HG03039 (cell line): ENCODE measurements around the gene RYR3.

Experiments used
- ATAC-seq: cut with Tn5 transposase; IDR thresholded peaks from one replicate; pipeline ENCODE4 v1.9.1; 2021; ENCODE audit warnings: mild to moderate bottlenecking, moderate library complexity; ENCODE audit not compliant: unreplicated experiment

The RYR3 gene

DNA sequence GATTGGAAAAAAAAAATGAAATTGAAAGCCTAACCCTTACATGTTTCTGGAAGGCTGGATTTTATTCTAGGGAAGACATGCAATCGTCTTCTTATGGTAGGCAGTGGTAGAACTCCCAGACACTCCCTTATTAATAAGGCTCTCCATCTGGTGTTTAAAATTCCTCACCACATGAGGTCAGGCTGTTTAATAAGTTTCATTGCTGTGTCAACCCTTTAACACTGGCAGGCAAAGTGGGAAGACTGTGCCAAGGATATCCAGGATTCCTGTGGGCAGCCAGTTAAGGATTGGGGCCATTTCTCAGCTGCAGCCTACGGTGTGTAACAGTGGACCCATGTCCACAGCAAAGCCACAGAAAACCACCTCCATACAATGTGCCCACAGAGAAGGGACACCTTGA lies 432.0 kb downstream of the RYR3 start:
- no peak for ATAC-seq

DNA sequence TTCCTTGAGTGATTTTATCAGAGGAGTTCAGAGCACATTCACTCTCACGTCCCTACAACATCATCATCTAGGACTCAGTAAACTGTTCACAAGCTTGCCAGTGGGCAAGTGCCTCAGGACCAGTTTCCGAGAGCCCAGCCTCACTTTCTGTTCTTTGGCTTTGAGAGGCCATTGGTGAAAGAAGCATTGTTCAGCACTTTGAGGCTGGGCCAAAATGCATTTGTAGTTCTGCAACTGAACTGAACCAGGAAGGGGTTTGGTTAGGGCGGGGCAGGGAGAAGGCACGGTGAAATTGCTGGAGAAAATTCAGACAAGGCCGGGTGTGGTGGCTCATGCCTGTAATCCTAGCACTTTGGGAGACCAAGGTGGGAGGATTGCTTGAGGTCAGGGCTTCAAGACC lies 435.4 kb downstream of the RYR3 start:
- ATAC-seq = no peak

DNA sequence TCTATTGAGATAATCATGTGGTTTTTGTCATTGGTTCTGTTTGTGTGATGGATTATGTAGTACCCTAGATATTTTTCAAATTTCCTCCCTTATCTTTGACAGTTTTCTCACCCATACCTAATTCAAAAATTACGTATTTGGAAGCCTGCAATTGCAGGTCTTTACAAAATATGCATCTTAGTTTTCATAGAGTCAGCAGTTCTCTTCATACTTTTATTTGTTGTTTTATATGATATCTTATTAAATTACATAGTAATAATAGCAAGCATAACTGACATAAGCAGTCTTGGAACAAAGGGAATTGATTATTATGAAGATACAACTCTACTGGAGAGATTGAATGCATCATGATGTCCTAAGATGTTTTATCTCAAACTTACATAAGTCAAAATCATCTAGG lies 442.2 kb downstream of the RYR3 start:
- no peak for ATAC-seq

DNA sequence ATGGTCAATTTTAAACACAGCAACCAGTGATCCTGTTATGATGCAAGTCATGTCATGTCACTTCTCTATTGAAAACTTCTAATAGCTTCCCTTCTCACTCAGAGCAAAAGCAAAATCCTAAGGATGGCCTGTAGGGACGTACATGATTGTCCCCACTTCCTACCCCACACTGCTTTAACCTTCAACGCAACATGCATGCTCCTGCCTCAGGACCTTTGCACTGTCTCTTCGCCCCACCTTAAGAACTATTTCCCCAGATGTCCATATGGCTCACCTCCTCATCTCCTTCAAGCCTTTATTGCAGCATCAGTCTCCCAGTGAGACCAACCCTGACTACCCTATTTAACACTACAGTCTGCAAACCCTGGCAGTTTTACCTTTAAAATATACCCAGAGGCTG lies 443.5 kb downstream of the RYR3 start:
- no peak for ATAC-seq

DNA sequence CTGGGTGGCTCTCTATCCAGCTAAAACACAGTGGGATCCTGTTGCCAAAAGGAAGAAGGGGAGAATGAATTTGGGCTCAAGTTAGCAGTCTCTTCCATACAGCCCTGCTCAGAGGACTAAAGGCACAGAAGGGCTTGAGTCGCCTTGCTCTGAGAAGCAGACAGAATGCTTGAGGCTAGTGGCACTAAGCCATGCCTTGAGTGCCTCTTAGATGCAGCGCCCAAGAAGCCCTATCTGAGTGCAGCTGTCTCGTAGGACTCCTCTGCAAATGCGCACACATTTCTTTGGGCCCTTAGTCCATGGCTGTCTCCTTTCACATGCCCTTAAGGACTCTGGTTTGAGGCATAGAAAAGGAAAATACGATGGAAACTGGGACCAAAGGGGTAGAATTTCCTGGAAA lies 446.2 kb downstream of the RYR3 start:
- no peak for ATAC-seq

DNA sequence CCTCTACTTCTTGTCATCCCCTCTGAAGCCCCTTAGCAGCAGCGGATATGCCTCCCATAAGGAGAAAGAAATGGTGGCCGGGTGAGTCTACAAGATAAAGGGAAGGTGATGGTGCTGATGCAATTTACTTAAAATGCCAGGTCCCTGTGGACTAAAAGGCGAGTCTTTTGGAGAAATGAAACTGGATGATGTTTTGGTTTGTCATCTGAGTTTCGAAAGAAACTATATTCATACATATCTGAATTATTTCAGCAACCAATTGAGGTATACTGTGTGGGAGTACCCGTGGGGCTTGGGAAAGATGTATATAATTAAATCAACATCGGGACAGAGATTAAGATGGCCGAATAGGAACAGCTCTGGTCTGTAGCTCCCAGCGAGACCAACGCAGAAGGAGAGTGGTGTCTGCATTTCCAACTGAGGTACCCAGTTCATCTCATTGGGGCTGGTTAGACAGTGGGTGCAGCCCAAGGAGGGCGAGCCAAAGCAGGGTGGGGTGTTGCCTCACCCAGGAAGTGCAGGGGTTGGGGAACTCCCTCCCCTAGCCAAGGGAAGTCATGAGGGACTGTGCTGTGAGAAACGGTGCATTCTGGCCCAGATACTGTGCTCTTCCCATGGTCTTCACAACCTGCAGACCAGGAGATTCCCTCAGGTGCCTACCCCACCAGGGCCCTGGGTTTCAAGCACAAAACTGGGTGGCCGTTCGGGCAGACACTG lies 446.9 kb downstream of the RYR3 start:
- ATAC-seq = no peak

DNA sequence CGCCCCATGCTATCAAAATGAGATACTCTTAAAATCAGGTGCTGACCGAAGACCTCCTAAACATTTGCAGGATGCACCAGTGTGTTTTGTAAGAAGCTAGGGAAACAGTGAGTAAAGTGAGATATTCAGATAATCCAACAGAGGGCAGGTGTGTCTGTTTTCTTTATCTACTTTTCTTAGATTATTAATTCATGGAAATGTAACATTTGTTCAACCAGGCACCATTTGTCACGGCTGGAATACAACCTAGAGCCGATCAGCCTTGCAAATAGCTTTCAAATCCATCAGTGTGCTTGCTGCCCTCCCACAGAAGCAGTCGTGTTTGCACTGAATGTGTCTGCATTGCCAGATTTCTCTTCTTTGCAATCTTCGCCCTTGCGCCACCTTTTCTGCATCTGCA lies 455.6 kb downstream of the RYR3 start:
- ATAC-seq = no peak

DNA sequence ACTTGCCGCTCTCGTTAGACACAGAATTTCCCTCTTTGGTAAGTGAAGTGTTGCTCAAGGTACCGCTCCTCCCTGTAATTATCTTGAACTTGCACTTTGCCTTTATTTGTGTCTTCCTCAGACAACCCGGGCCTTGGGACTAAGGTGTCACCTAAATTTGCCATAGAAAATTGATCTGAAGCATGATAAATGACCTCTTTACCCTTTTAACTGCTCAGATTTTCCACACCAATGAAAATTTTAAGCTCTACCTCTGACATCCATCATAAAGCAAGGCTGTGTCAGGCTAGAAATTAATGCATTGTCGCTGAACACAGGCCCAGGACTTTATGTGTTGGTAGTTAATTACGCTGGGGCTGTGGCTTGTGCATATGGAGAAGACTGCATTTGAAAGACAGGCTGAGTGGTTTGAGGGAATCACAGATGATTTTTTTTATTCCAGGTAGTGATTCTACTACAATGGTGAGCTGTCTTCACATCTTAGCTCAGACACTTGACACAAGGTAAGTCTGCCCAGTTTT lies 458.0 kb downstream of the RYR3 start:
- no peak for ATAC-seq

DNA sequence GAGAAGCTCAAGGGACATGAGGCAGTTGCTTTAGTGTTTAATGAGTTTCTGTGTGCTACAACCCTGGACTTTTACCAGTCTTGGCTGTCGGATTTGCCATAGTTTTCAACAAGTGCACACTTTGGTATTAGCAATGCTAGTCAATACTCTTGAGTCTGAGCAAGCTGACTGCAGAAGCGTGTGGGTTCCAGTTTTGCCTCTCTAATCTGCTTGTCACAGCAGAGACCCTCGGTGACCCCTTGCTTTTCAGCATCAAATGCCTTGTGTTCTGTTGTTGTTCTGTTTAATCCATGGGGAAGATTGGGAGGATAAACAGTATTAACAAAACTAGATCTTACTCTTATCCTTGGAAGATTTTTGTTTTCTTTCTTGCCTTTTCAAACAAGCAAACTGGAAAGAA lies 463.2 kb downstream of the RYR3 start:
- no peak for ATAC-seq

DNA sequence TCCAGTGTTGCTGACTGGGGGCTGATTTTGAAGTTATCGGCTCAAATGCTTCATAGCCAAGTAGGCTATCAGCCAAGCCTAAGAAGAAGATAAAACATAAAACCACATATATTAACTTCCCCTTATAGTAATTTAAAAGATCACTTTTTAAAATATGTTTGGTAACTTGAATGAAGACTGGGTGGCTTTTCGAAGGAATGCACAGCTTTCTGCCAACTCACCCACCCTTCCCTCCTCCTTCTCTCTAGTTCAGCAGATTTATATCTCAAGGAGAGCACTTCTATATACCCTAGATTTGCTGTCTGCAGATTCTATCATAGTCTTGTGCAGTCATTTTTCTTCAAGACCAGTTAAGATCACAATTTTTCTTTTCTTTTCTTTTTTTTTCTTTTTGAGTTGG lies 468.1 kb downstream of the RYR3 start:
- ATAC-seq = no peak

DNA sequence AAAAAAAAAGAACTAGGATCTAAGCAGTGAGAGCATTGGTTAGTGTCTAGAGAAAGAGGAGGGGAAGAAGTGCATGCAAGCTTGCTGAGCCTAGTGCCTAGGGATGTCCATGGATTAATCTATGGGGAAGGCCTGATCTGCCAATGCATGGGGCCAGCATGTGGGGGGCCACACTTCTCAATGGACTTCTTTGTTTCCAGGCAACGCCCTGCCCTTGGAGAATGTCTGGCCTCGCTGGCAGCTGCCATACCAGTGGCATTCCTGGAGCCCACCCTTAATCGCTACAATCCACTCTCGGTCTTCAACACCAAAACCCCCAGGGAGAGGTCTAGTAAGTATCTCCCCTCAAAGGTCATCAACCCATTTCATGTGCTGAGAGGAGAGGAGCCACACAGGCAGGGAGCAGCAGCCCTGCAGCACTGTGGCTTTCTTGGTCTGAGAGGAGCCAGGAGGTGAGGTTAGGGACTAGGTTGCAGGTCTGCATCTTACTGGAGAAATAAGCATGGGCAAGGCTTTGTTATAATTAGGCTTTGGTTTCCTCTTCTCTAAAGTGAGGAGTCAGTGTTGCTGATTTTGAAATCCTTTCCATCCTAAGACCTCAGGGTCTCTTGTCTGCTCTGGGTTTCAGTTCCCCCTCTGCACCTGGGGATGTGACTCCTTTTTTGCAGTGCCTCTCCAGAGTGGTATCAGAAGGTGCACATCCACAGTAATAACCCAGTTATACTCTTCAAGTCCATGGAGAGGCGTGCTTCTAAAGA lies 469.4 kb downstream of the RYR3 start:
- no peak for ATAC-seq

DNA sequence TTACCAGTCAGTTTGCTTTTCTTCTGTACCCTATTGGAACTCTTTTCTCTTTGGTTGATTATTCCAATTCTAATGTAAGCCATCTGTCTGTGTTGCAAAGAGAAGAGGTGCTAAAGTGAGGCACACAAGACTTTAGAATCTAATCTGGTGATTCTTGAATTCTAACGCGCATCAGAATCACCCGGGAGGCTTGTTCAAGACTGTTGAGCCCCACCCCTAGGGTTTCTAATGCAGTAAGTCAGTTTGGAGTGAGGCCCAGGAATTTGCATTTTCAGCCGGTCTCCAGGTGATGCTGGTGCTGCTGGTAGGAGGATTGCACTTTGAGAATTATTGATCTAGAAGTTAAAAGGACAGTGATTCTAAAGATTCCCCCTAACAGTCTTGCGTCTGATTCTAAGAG lies 472.2 kb downstream of the RYR3 start:
- ATAC-seq = no peak

DNA sequence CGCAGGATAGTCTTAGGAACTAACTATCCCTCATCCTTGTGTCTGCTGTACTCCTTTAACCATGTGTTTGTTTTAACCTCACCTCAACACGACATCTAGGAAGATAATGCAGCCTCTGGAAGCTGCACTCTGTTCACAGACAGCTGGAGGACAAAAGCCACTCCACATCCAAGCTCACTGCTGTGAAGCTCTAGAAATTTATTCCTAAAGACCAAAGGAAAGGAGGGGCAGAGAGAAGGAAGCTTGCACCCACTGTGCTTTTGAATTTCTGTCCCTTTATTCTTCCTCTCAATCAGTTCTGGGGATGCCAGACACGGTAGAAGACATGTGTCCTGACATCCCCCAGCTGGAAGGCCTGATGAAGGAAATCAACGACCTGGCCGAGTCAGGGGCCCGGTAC lies 474.6 kb downstream of the RYR3 start:
- ATAC-seq = no peak

DNA sequence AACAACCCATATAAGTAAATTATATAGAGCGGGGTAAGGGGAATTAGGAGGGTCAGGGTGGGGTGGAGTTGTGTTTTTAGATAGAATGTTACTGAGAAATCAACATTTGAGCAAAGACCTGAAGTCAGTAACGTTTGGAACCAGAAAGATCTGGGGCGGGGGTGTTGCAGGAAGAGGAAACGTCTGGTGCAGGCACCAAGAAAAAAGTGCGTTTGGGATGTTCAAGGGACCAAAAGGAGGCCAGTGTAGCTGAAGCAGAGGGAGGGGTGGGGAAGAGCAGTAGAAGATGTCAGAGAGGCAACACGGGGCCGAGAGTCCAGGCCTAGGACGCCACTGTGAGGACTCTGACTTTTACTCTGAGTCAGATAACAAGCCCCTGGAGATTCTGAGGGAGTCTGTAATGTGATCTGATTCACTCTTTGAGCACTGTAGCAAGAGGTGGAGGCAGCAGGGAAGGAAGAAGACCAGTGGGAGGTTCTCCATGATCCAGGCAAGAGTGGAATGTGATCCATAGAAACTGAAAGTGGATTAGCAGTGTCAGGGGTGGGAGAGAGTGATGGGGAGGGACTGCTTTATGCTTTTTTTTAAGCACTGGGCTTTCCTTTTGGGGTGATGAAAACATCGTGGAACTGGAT lies 478.3 kb downstream of the RYR3 start:
- ATAC-seq = no peak

DNA sequence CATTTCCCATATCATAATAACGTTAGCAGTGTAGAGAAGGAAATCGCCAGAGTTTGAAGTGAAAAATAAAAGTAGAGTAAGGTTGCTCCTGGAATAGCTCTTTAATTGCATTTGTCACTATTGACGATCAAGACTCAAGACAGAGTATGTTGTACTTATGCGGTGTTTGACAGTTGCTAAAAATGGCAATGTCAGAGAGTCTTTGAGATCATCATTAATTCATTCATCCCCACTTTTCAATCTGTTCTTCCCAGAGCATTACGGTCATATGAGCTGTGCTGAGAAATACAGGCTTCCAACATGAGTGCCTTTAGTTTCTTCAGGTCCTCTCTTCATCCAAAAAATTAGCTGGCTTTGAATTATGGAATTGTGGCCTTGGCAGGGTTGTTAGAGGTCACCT lies 483.7 kb downstream of the RYR3 start:
- ATAC-seq = no peak

DNA sequence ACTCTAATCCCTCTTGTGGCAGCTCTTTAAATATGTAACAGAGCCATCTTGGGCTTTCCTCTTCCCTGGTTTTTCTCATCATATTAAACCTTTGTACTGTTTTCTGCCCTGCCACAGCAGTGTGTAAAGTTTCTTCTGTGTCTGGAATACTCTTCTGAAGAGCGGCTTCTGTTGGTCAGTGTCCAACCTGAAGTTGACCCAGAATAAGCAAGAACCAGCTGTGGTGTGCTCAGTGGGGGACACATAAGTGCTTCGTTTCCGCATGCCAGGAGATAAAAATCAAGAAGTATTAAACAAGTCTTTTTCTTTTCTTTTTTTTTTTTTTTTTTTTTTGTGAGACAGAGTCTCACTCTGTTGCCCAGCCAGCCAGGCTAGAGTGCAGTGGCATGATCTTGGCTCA lies 484.3 kb downstream of the RYR3 start:
- ATAC-seq = no peak

DNA sequence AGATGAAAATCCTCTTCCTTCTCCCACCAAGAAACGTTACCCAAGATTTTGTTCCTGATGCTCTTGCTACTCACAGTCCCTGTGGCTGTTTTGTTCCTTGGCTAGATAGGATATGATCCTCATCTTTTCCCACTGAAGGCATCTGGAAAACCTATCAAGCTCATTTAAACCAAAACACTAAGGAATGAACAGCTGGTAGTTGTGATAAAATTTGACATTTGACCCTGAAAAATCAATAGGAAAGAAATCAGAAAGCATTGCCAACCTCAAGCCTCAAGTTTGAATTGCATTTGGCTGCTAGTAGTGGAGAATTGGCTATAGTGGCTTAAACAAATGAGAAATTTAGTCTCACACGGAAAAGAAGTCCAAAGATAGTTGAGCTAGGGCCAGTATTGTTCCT lies 486.9 kb downstream of the RYR3 start:
- no peak for ATAC-seq

DNA sequence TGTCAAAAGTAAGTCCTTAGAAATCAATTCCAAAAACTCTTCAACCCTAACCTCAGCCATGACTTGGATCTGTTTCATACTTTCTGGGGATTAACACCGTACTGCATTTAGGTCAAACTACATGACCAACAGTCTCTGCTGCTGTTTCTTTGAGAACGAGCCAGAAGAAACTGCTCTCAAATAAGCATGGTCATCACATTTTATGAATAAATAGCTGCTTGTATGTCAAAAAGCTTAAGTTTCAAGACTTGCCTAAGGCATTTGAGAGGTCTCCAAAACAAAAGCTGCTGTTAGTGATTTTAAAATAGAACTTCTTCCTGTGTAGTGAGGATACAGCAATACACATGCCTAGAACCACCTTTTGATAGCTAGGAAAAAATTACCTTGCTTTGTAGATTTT lies 491.2 kb downstream of the RYR3 start:
- ATAC-seq = no peak

DNA sequence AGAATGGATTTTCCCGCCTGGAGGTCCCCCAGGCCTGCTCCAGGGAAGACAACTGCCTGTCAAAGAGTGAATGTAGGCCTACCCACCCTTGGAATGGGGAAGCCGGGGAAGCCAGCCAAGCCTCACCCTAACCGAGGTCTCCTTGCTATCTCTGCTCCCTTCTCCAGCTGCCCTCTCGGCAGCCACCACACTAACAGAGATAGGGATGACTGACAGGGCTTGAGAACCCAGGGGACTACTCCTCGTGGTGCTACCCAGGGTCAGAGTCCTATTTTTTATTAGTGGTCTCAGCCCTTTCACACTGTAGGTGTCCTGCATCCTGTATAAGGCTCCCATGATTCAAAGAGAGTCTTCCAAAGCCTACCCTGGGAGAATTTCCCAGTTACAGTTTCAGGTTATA lies 496.9 kb downstream of the RYR3 start:
- ATAC-seq = no peak

DNA sequence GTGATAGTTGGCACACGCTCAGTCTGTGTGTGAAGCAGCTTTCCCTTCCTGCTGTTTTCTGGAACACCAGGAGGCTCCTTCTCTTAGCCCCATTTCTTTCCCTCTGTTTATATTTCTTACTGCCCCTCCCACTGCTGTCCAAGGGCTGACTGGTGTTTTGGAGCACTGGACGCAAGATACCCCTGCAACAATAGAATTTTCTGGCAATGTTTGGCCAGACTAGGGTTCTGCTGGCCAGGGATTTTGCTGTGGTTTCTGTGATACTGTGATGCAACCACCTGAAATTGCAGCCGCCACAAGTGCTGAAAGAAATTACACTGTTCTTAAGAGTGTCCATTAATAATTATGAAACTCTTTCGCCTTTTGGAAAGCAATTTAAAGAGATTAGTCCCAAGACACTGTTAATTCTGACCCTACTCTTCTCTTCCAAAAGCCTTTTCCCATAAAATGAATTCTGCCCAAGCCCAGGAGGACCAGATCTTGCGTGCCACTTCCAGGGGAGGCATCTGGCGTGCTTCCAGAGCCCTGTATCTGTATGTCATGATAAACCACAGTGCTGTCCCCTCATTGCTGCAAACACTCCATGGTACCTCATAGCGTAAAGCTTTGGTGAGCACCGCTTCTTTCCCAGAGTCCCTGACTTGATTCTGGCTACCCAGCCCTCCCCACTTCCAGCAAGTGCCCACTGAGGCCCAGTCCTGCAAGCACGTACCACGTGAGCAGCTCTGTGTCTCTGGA lies 498.1 kb downstream of the RYR3 start:
- ATAC-seq = no peak

DNA sequence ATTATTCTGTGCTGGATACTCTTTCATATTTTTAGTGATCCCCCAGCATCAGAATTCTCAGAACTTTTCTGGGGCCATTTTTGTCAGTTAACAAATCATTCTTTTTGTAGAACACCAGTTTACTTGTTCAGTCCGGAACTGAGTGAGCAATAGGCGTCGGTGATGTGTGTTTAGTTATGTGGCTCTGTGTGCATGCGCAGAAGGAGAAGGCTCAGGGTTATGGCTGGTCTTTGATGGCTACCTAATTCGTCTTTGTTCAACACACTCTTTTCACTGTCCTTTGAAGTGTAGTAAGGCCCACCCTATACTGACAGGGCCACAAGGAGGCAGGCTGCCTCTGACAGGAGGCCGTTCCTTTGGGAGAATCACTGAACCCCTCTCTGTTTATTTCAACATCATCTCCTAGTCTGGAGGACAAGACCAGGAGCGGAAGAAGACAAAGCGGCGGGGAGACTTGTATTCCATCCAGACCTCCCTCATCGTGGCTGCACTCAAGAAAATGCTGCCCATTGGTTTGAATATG lies 499.4 kb downstream of the RYR3 start:
- no peak for ATAC-seq
